GM19025 (cell line): ENCODE data around the gene HSPB2.
A peak's percentile ranks its signal among the peaks of the same experiment; 100 is the strongest.
"Not testable (repeated sequence)": the region's sequence is repeated elsewhere in the genome, so short reads cannot be mapped to it uniquely, and the experiment has no call there.

ENCODE experiments used
- ATAC-seq: cut with Tn5 transposase; IDR thresholded peaks from one replicate; pipeline ENCODE4 v1.9.1; 2021; ENCODE audit warnings: mild to moderate bottlenecking, low read depth, moderate library complexity; ENCODE audit not compliant: unreplicated experiment

HSPB2 gene, protein sequence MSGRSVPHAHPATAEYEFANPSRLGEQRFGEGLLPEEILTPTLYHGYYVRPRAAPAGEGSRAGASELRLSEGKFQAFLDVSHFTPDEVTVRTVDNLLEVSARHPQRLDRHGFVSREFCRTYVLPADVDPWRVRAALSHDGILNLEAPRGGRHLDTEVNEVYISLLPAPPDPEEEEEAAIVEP

GRCh38 chr11:111912535-111912934 is at the start of gene HSPB2:
Gene HSPB2 (plus strand): TSS chr11:111912734. CDS start chr11:111912830, 96 bp downstream.
- no peak for ATAC-seq

DNA sequence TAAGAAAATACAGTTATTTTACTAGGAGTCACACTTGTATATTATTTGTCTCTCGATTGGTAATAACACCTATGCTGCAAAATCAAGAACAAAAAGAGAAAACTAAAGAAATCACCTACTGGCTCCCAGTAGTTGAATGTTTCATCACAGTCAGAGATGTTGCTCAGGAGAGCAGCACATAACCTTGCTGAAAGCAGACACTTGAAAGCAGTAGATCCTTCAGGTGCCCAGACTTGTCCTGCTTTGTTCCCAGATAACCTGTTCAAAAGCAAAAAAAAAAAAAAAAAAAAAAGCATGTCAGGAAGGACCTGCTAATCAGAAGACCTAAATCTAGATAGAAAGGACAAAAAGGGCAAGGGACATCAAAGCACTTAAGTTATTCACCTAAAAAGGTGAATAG is 42.4 kb upstream of the HSPB2 start:
- ATAC-seq: no peak

DNA sequence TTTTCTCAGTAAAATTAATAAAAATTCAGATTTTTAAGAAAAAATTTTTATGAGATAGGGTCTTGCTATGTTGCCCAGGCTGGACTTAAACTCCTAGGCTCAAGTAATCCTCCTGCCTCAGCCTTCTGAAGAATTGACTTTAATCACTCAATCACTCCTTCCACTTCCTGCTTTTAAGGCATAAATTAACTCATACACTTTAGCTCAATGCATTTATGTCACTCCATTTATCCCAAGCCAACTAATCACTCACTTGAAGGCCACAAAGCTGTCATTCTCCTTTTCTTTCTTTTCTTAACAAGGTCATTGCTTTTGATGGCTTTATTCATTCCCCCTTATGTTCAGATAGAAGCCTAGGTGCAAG is 42.0 kb upstream of the HSPB2 start:
- ATAC-seq: no peak

- ATAC-seq: peak; percentile 90
Observed at GRCh38 chr11:111870886-111871692, 41.4 kb upstream of the HSPB2 start, which contains the start of gene ALG9. Gene ALG9 (minus strand): TSS chr11:111871581. CDS start chr11:111871482, 99 bp downstream.

GRCh38 chr11:111871693-111872161 is 40.8 kb upstream of the HSPB2 start:
- no peak for ATAC-seq

DNA sequence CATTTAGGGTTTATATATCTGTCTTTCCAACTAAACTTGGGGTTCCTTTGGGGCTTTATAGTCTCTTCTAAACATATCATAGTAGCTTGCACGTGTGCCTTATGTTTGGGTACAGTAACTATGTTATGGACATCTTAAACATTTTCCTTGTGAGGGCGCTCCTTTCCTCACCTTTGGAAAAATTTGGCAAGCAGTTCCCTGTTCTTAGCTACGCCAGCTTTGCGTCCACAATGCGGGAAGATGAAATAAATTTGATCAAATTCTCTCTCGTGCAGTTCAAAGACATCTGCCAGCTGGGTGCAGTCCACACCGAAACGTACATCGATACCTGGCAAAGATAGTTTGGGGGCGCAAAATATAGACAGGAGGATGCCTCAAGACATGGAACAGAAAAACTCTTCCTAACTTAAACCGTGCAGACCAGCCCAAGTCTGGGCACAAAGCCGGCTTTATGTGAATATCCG is 34.1 kb upstream of the HSPB2 start:
- no peak for ATAC-seq

- ATAC-seq: peak; percentile 84
Observed at GRCh38 chr11:111878849-111879636, 33.5 kb upstream of the HSPB2 start, which contains the start of the genes CFAP68 and FDXACB1. Gene CFAP68 (plus strand): TSS chr11:111879541. CDS start chr11:111879561, 20 bp downstream. Gene FDXACB1 (minus strand): TSS chr11:111879165. CDS start chr11:111879132, 33 bp downstream.

DNA sequence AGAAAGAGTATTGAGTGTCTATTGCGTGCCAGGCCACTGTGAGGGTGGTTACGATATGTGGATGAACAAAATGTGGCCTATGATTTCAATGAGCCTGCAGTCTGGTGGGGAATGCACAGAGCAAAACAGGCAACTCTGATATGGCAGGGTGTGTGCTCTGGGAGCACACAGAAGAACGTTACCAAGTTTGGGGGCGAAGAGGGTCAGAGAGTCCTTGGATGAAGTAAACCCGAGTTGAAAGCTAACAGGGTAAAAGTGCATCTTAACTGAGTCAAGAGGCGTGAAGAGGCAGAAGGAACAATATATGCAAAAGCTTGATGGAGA is 32.9 kb upstream of the HSPB2 start:
- peak; percentile 2 for ATAC-seq

- no peak for ATAC-seq
Observed at GRCh38 chr11:111882202-111882601, 30.3 kb upstream of the HSPB2 start.

GRCh38 chr11:111885053-111885452 is 27.5 kb upstream of the HSPB2 start:
- not testable (repeated sequence) for ATAC-seq

DNA sequence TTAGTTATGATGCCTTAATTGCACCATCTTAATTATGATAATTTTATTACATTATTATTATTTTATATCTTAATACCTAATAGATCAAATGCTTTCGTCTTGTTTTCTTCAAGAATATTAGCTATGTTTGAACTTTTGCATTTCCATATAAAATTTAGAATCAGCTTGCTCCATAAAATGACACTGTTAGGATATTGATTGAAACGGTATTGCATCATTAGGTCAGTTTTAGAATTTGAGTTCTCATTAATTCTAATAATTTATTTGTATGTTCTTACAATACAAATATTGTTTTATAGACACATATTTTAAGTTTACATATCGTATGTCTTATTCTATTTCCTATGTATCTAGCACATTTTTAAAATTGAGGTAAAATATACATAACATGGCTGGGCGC is 26.5 kb upstream of the HSPB2 start:
- no peak for ATAC-seq

DNA sequence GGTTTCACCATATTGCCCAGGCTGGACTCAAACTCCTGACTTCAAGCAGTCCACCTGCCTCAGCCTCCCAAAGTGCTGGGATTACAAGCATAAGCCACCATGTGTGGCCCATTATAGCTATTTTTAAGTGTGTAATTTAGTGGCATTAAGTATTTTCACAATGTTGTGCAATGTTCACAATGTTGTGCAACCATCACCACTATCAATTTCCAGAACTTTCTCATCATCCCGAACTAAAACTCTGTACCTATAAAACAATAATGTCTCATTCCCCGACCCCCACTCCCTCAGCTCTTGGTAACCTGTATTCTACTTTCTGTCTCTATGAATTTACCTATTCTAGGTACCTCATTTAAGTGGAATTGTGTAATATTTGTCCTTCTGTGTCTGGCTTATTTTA is 25.7 kb upstream of the HSPB2 start:
- ATAC-seq: no peak

DNA sequence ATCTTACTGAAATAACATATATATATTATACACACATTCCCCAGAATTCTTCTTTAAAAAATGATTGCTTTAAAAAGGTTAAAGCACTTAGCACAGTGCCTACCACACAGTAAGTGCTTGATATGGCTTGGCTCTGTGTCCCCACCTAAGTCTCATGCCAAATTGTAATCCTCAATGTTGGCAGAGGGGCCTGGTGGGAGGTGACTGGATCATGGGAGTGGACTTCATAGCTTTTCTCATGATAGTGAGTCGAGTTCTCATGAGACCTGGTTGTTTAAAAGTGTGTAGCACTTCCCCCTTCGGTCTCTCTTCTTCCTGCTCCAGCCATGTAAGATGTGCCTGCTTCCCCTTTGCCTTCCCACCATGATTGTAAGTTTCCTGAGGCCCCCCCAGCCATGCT is 7.1 kb upstream of the HSPB2 start:
- ATAC-seq: no peak

DNA sequence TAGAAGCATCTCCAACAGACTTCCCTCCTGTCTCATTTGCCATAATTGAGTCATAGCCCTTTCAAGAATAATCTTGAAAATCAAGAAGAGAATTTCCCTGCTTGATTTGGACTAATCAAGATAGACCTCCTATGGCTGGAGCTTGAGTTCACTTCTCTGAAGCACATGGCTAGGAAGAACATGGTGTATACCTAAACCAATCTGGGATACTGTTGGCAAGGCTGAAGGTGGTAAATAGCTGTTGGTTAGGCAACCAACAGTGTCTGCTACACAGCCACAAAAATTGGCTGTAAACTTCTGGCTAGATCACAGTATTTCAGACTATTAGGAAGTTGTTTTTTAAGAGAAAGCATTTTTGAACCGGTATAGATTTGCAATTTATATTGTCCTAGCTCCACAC is 5.9 kb upstream of the HSPB2 start:
- no peak for ATAC-seq

GRCh38 chr11:111908639-111909305 is 3.8 kb upstream of the HSPB2 start:
- no peak for ATAC-seq

GRCh38 chr11:111909378-111909777 is 3.2 kb upstream of the HSPB2 start:
- no peak for ATAC-seq

GRCh38 chr11:111910676-111911562 is 1.6 kb upstream of the HSPB2 start:
- ATAC-seq: no peak

GRCh38 chr11:111911563-111912401 is 752 bp upstream of the HSPB2 start, which contains the start of gene CRYAB:
Gene CRYAB (minus strand): TSS chr11:111911770. CDS start chr11:111911724, 46 bp downstream.
- ATAC-seq: no peak
